Measurements from ENCODE around the gene LY6G6C. TPM values are rescaled to one million over a fixed set of nuclear protein-coding genes. Genes with fewer than 3 reads are reported as not detected.

Gene LY6G6C
- total and polyA plus RNA-seq, 2 of the 13 experiments (the other 11 are each of a cell fraction or from before 2014, with no cell fraction given): 0.15 TPM; not detected in 1

GRCh38 chr6:31739639-31740396, 18.3 kb upstream of the LY6G6C start, which contains the start of gene MSH5 (continued):
- TF ChIP-seq ZBTB20 (CRISPR knock-in tag; IDR thresholded peaks at IDR 0.05; ENCODE audit: borderline replicate concordance, low read depth) (0 out of 2 replicates have a peak, but pooled peaks have one; percentile 57), FOXK1 (CRISPR knock-in tag; IDR thresholded peaks at IDR 0.05; ENCODE audit: borderline replicate concordance, low read depth) (peak; percentile 72; the same call in 1 of the 2 replicates), SNAI1 (CRISPR knock-in tag; IDR thresholded peaks at IDR 0.05; ENCODE audit: borderline replicate concordance) (peak; percentile 99), ZNF644 (CRISPR knock-in tag; IDR thresholded peaks at IDR 0.05; ENCODE audit: low read depth) (no peak), THAP8 (CRISPR knock-in tag; IDR thresholded peaks at IDR 0.05; ENCODE audit: borderline replicate concordance) (no peak), MYC (CRISPR knock-in tag; IDR thresholded peaks at IDR 0.05; ENCODE audit: borderline replicate concordance) (peak; percentile 97), ZGPAT (CRISPR knock-in tag; IDR thresholded peaks at IDR 0.05) (peak; percentile 79), MTERF4 (CRISPR knock-in tag; IDR thresholded peaks at IDR 0.05) (peak; percentile 87), MED1 (CRISPR knock-in tag; IDR thresholded peaks at IDR 0.05) (peak; percentile 91), GABPA (IDR thresholded peaks at IDR 0.05; ENCODE audit: low read depth, low read length) (no peak), GABPA (CRISPR knock-in tag; IDR thresholded peaks at IDR 0.05; ENCODE audit: low read depth) (peak; percentile 60), ZC3H13 (CRISPR knock-in tag; IDR thresholded peaks at IDR 0.05) (peak; percentile 97), ZNF773 (CRISPR knock-in tag; IDR thresholded peaks at IDR 0.05; ENCODE audit: borderline replicate concordance) (peak; percentile 97), SRSF4 (IDR thresholded peaks at IDR 0.05; ENCODE audit: low read depth, low read length, poor library complexity, severe bottlenecking) (no peak), MTF1 (CRISPR knock-in tag; IDR thresholded peaks at IDR 0.05) (peak; percentile 31; the same call in 1 of the 2 replicates), HCFC1 (IDR thresholded peaks at IDR 0.05; ENCODE audit: low read depth, low read length) (no peak; the same call in 1 of the 2 replicates), KIAA2018 (CRISPR knock-in tag; IDR thresholded peaks at IDR 0.05; ENCODE audit: borderline replicate concordance) (0 out of 2 replicates have a peak, but pooled peaks have one; percentile 19), KMT2B (CRISPR knock-in tag; IDR thresholded peaks at IDR 0.05) (peak; percentile 88)

Measured in HepG2 (cell line).